ENCODE data around the gene HPN. TPM values are rescaled to one million over a fixed set of nuclear protein-coding genes. Genes with fewer than 3 reads are reported as not detected.
"Not testable (repeated sequence)": the region's sequence is repeated elsewhere in the genome, so short reads cannot be mapped to it uniquely, and the experiment has no call there.

The HPN gene
- total RNA-seq, 1 donor from 2014 or later, result 2.0 TPM

DNA sequence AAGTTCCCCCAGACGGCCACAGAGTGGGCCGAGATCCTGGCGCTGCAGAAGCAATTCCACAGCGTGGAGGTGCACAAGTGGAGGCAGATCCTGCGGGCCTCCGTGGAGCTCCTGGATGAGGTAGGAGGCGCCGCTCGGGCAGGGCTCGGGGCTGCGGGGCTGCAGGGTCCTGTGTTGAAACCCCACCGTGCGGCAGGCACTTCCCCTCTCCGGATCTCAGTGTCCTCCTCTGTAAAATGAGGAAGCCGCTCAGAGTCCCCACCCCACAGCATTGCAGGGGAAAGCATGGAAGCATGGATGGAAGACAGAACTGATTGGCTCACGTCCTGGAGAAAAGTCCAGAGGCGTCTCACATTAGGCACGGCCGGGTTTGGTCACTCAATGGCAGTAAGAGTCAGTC lies 18.1 kb upstream of the HPN start:
- TF ChIP-seq CTCF (conservative IDR thresholded peaks at IDR 0.05; ENCODE audit: low read depth, low read length), result no peak
- DNase-seq (ENCODE audit: low read depth), result no peak
- no peak overlapping the region for H3K4me3 ChIP-seq (ENCODE audit: low read depth, low read length)

GRCh38 chr19:35024095-35024494 lies 17.4 kb upstream of the HPN start:
- no peak for TF ChIP-seq CTCF (conservative IDR thresholded peaks at IDR 0.05; ENCODE audit: low read depth, low read length)
- H3K4me3 ChIP-seq (ENCODE audit: low read depth, low read length), result no peak overlapping the region
- no peak for DNase-seq (ENCODE audit: low read depth)

DNA sequence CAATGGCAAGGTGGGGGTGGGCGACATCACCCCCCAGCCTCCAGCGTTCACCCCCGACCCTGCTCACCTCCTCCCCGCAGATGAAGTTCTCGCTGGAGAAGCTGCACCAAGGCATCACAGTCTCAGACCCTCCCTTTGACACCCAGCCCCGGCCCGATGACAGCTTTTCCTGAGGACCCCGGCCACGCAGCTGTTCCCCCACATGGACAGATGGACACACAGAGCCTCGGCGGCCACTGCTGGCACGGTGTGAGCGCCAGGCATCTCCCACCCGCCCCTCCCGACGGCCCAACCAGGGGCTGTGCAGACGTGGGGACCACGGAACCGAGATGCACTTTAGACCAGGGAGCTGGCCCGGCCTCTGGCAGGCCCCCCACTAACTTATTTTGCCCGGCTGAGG lies 15.6 kb upstream of the HPN start:
- no peak for DNase-seq (ENCODE audit: low read depth)
- no peak for TF ChIP-seq CTCF (conservative IDR thresholded peaks at IDR 0.05; ENCODE audit: low read depth, low read length)
- H3K4me3 ChIP-seq (ENCODE audit: low read depth, low read length), result no peak overlapping the region

GRCh38 chr19:35026418-35026817 lies 15.1 kb upstream of the HPN start:
- no peak for DNase-seq (ENCODE audit: low read depth)
- no peak overlapping the region for H3K4me3 ChIP-seq (ENCODE audit: low read depth, low read length)
- TF ChIP-seq CTCF (conservative IDR thresholded peaks at IDR 0.05; ENCODE audit: low read depth, low read length), result no peak

DNA sequence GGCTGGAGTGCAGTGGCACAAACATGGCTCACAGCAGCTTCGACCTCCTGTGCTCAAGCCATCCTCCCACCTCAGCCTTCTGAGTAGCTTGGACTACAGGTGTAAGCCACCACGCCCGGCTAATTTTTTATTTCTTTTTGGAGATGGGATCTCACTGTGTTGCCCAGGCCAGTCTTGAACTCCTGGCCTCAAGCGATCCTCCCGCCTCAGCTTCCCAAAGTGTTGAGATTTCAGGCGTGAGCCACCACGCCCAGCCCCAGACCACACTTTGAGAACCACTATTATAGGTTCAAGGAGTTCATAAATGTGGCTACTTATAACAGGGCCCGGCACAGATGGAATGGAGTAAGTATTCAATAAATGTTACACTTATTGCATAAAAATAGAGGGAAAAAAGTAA lies 14.5 kb upstream of the HPN start:
- H3K4me3 ChIP-seq (ENCODE audit: low read depth, low read length), result no peak overlapping the region
- no peak for DNase-seq (ENCODE audit: low read depth)
- TF ChIP-seq CTCF (conservative IDR thresholded peaks at IDR 0.05; ENCODE audit: low read depth, low read length), result no peak

- no peak overlapping the region for H3K4me3 ChIP-seq (ENCODE audit: low read depth, low read length)
- no peak for DNase-seq (ENCODE audit: low read depth)
- no peak for TF ChIP-seq CTCF (conservative IDR thresholded peaks at IDR 0.05; ENCODE audit: low read depth, low read length)
Measured at GRCh38 chr19:35027851-35028599, 13.5 kb upstream of the HPN start.

DNA sequence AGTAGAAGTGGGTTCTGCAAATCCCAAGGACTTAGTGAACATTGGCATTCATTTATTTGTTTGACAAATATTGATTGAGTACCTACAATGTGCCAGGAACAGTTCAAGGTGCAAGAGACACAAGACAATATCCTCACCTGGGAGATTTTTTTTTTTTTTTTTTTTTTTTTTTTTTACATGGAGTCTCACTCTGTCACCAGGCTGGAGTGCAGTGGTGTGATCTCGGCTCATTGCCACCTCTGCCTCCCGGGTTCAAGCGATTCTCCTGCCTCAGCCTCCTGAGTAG lies 13.0 kb upstream of the HPN start:
- DNase-seq (ENCODE audit: low read depth); H3K4me3 ChIP-seq (ENCODE audit: low read depth, low read length): not testable (repeated sequence)

- not testable (repeated sequence) for H3K4me3 ChIP-seq (ENCODE audit: low read depth, low read length); DNase-seq (ENCODE audit: low read depth)
Measured at GRCh38 chr19:35029275-35029736, 12.2 kb upstream of the HPN start.

Data from epithelial cell of proximal tubule (primary cell).